ENCODE data around the gene CPPED1. TPM values are rescaled to one million over a fixed set of nuclear protein-coding genes. Genes with fewer than 3 reads are reported as not detected.

Gene CPPED1
- total and polyA plus RNA-seq, 12 donors: 5.6 to 20.2 (median 13.6) TPM

GRCh38 chr16:12829096-12829888 lies 25.6 kb upstream of the CPPED1 start:
- Histone ChIP-seq H3K4me1 (no peaks in the 10 kb centered on the region), H3K27ac (no peak overlapping the region), H3K4me3 (no peak overlapping the region), H3K27me3 (peaks cover 0 to 32% (median 10%) of the 10 kb centered on the region in 7 donors), H3K9me3 (no peaks in the 10 kb centered on the region), H3K36me3 (no peaks in the 10 kb centered on the region)
- DNase-seq (no peak), ATAC-seq (no peak)
- no peak for TF ChIP-seq CTCF (IDR thresholded peaks at IDR 0.05)
- intact Hi-C loops (cut with DNase I): loop anchor here in 1 of 10 donors (10.0 kb wide), 1 partner anchor 254 kb away; no protein-coding TSS in a partner anchor
- WGBS, 2 donors: 80 to 85% methylated on average over 11 of the region's 11 CpGs

- no peaks in the 10 kb centered on the region for H3K9me3 ChIP-seq
- intact Hi-C loops (cut with DNase I): loop anchor here in 1 of 10 donors (10.0 kb wide), 1 partner anchor 253 kb away; no protein-coding TSS in a partner anchor
- no peak overlapping the region for H3K4me3 ChIP-seq
- H3K27ac ChIP-seq: no peak overlapping the region
- no peak for DNase-seq
- H3K27me3 ChIP-seq: peaks cover 0 to 26% (median 10%) of the 10 kb centered on the region in 7 donors
- no peak for TF ChIP-seq CTCF (IDR thresholded peaks at IDR 0.05)
- ATAC-seq: no peak
- H3K36me3 ChIP-seq: no peaks in the 10 kb centered on the region
- no peaks in the 10 kb centered on the region for H3K4me1 ChIP-seq
Measured at GRCh38 chr16:12828206-12828605, 24.5 kb upstream of the CPPED1 start.

GRCh38 chr16:12826559-12826958 lies 22.9 kb upstream of the CPPED1 start:
- H3K4me1 ChIP-seq: no peaks in the 10 kb centered on the region
- no peak for TF ChIP-seq CTCF (IDR thresholded peaks at IDR 0.05)
- no peaks in the 10 kb centered on the region for H3K9me3 ChIP-seq
- H3K36me3 ChIP-seq: no peaks in the 10 kb centered on the region
- DNase-seq: no peak
- H3K27me3 ChIP-seq: peaks cover 0 to 26% (median 8%) of the 10 kb centered on the region in 7 donors
- WGBS, 2 donors: 57 to 66% methylated on average over 3 of the region's 3 CpGs
- H3K27ac ChIP-seq: no peak overlapping the region
- no peak overlapping the region for H3K4me3 ChIP-seq
- intact Hi-C loops (cut with DNase I): loop anchor here in 1 of 10 donors (10.0 kb wide), 1 partner anchor 252 kb away; no protein-coding TSS in a partner anchor
- ATAC-seq: no peak

GRCh38 chr16:12819126-12820117 lies 15.7 kb upstream of the CPPED1 start:
- Histone ChIP-seq H3K4me1 (peaks cover 0 to 18% (median 0%) of the 10 kb centered on the region in 9 donors), H3K27ac (no peak overlapping the region), H3K27me3 (no peaks in the 10 kb centered on the region), H3K36me3 (no peaks in the 10 kb centered on the region), H3K4me3 (no peak overlapping the region), H3K9me3 (no peaks in the 10 kb centered on the region)
- peak; percentile 70 to 91 (median 82) for TF ChIP-seq CTCF (IDR thresholded peaks at IDR 0.05)
- ATAC-seq: peak in 6 of 8 donors; percentile 13 to 64 (median 42)
- intact Hi-C loops (cut with DNase I): loop anchor here (2.0 to 10.0 kb wide), 8 partner anchors 235 to 727 kb away; no protein-coding TSS in a partner anchor
- peak; percentile 59 to 77 for DNase-seq
- WGBS, 2 donors: 56 to 59% methylated on average over 18 of the region's 18 CpGs
